ENCODE results near the gene PIGZ. TPM values are rescaled to one million over a fixed set of nuclear protein-coding genes. Genes with fewer than 3 reads are reported as not detected.

Gene PIGZ
- total RNA-seq, result 2.1 and 3.9 TPM in 2 replicates

GRCh38 chr3:196968233-196969133, at the start of gene PIGZ:
Gene PIGZ, minus strand, starts transcription at chr3:196968833. Its CDS starts 16,802 bp downstream, at chr3:196952031.

GRCh38 chr3:196942226-196942914, 26.3 kb downstream of the PIGZ start, which contains the start of gene NCBP2:
Gene NCBP2, minus strand, starts transcription at chr3:196942528. Its CDS starts 25 bp downstream, at chr3:196942503.

Other genes with a start within 250 kb of the PIGZ start
- gene PAK2, start 229.0 kb downstream of the PIGZ start, total RNA-seq, result 43.9 and 56.1 TPM in 2 replicates
- 44.4 and 52.4 TPM in 2 replicates for gene SENP5, start 100.9 kb downstream of the PIGZ start, total RNA-seq
- gene NCBP2, start 26.3 kb downstream of the PIGZ start, total RNA-seq, result 64.4 and 67.3 TPM in 2 replicates
- 1.00 and 2.5 TPM in 2 replicates for gene MELTF, start 61.0 kb upstream of the PIGZ start, total RNA-seq